Measurements from ENCODE around the gene DGCR2.

GRCh38 chr22:19058713-19059451, 63.3 kb downstream of the DGCR2 start:
- TF ChIP-seq CTCF (IDR thresholded peaks at IDR 0.05; ENCODE audit: borderline replicate concordance, extremely low read depth, low read length, poor library complexity, severe bottlenecking) (no peak), EZH2 (IDR thresholded peaks at IDR 0.05; ENCODE audit: borderline replicate concordance, low read depth, low read length, severe bottlenecking) (no peak)

All from DND-41 (cell line).